GM12878 (cell line): Measurements from ENCODE around the gene MAGI2. TPM values are rescaled to one million over a fixed set of nuclear protein-coding genes. Genes with fewer than 3 reads are reported as not detected.

Source experiments
- ATAC-seq: fragments of 200-7000 bp; cut with Tn5 transposase; 3 replicates; pipeline ENCODE4 v1.9.1; 2020; ENCODE audit warnings: mild to moderate bottlenecking, moderate library complexity
- BruUV-seq: library from RNA; stranded (reverse); fragments of 400-500 nt; replicated peaks from 2 replicates; lab custom pipeline; 2021; lab: Mats Ljungman, UMichigan
- CTCF ChIA-PET: fragments of 300-600 bp; sonication (Branson Sonifier 250); formaldehyde crosslinking; extraction: SDS; loops from one replicate; lab custom pipeline; 2021; ENCODE audit warnings: inconsistent platforms; lab: Yijun Ruan, JAX
- POLR2A ChIA-PET: fragments of 350-600 bp; formaldehyde crosslinking; extraction: SDS; loops from one replicate; lab custom pipeline; 2021; ENCODE audit warnings: inconsistent platforms; lab: Charles Lee
- RAD21 ChIA-PET: fragments of 300-600 bp; sonication (Branson Sonifier 250); formaldehyde crosslinking; loops from one replicate; lab custom pipeline; 2023; ENCODE audit warnings: antibody characterized with exemption; ENCODE audit not compliant: unreplicated experiment; lab: Charles Lee
- SMC1A ChIA-PET: fragments of 300-600 bp; sonication (Branson Sonifier 250); formaldehyde crosslinking; loops from one replicate; lab custom pipeline; 2023; ENCODE audit not compliant: unreplicated experiment, uncharacterized antibody; lab: Charles Lee
- DNase-seq: peaks from one replicate; pipeline ENCODE4 v3.0.0-alpha.2; 2011; ENCODE audit warnings: low read depth, low spot score
- FAIRE-seq: peaks from 3 replicates; lab custom pipeline; 2011; peaks lifted over from hg19 to GRCh38; lab: Jason Lieb, UNC
- H2AFZ ChIP-seq: 2 replicates; pipeline ENCODE4 v1.6.0; 2011; ENCODE audit warnings: low read depth, low read length, control low read depth; ENCODE audit not compliant: control insufficient read depth
- H3K27ac ChIP-seq: 2 replicates; pipeline ENCODE4 v1.5.1; 2011; ENCODE audit warnings: control low read depth; ENCODE audit not compliant: control insufficient read depth, insufficient read depth
- H3K27me3 ChIP-seq, 2 experiments: replicated peaks in 1 of 2; 2 replicates each; pipeline versions ENCODE4 v1.6.0 to v1.6.1; 2011; ENCODE audit warnings: low read length in 1 of 2; ENCODE audit not compliant: control insufficient read depth in 2 of 2, insufficient read depth in 2 of 2
- H3K36me3 ChIP-seq, 2 experiments: 2 replicates each; pipeline ENCODE4 v1.5.1; 2011; ENCODE audit warnings: low read length in 1 of 2; ENCODE audit not compliant: control insufficient read depth in 2 of 2, insufficient read depth in 2 of 2
- H3K4me1 ChIP-seq: 2 replicates; pipeline ENCODE4 v1.6.1; 2011; ENCODE audit warnings: mild to moderate bottlenecking, low read length, moderate library complexity, mixed read lengths; ENCODE audit not compliant: control insufficient read depth, insufficient read depth
- H3K4me2 ChIP-seq: 2 replicates; pipeline ENCODE4 v1.6.0; 2011; ENCODE audit warnings: control low read depth; ENCODE audit not compliant: control insufficient read depth, insufficient read depth
- H3K4me3 ChIP-seq: fragments of 200-600 bp; sonication (generic); 2 replicates; pipeline ENCODE4 v1.5.1; 2016
- H3K79me2 ChIP-seq: 2 replicates; pipeline ENCODE4 v1.6.0; 2011; ENCODE audit warnings: low read length; ENCODE audit not compliant: control insufficient read depth, insufficient read depth
- H3K9ac ChIP-seq: 2 replicates; pipeline ENCODE4 v1.8.0; 2011; ENCODE audit warnings: low read length, control low read depth, mixed read lengths; ENCODE audit not compliant: control insufficient read depth, insufficient read depth
- H3K9me3 ChIP-seq: replicated peaks from 3 replicates; pipeline ENCODE4 v1.5.1; 2011; ENCODE audit warnings: mild to moderate bottlenecking, low read length; ENCODE audit not compliant: control insufficient read depth, insufficient read depth
- H4K20me1 ChIP-seq: 2 replicates; pipeline ENCODE4 v1.6.0; 2011; ENCODE audit not compliant: control insufficient read depth, insufficient read depth
- HCFC1 ChIP-seq: fragments of 150-350 bp; IDR thresholded peaks from 2 replicates; pipeline ENCODE4 v1.6.1; 2014; ENCODE audit warnings: low read length
- PRDM15 ChIP-seq: fragments of 450-650 bp; formaldehyde crosslinking; IDR thresholded peaks from 2 replicates; pipeline ENCODE4 v1.4.0; 2020; ENCODE audit warnings: mild to moderate bottlenecking, moderate library complexity
- WGBS: methylation state at CpG from one replicate; pipeline ENCODE4 v1.1.6; 2016; ENCODE audit warnings: low lambda C conversion rate; ENCODE audit not compliant: insufficient replicate concordance, insufficient coverage; ENCODE audit errors: missing lambda C conversion rate; 5-methylcytosine and 5-hydroxymethylcytosine counted together
- in situ Hi-C: fragments of 300-500 bp; cut with MboI; formaldehyde crosslinking; loops from 9 replicates; pipeline ENCODE4 v1.14.3; 2018; ENCODE audit warnings: mixed read lengths
- intact Hi-C: fragments of 100-400 bp; cut with micrococcal nuclease; formaldehyde crosslinking; loops from one replicate; pipeline ENCODE4 v1.14.2; 2022; ENCODE audit not compliant: unreplicated experiment
- polyA plus RNA-seq, 11 experiments: library from polyadenylated mRNA; depleted of rRNA in 4 of 11; unstranded in 6 of 11; stranded (reverse) in 5 of 11; fragments of >200 nt; fragmentation: Nextera tagmentation in 4 of 11; fragmentation: Illumina TruSeq in 1 of 11; extraction: Ambion mirVana in 4 of 11; extraction: Trizol in 1 of 11; gene quantifications; 1 replicate in 1 of 11; 2 replicates in 10 of 11; pipeline versions ENCODE4 v1.2.1 to v1.2.3, GENCODE V29; 2011 to 2016; ENCODE audit warnings: inconsistent platforms in 2 of 11, missing spikeins in 2 of 11, low read depth in 1 of 11
- total RNA-seq, 4 experiments: library from RNA; depleted of rRNA in 3 of 4; stranded (reverse); fragments of >200 nt in 3 of 4; fragmentation: Illumina TruSeq in 1 of 4; extraction: Trizol in 1 of 4; gene quantifications; 2 replicates each; pipeline versions ENCODE4 v1.2.1 to v1.2.3, GENCODE V29; 2013 to 2021
- TF ChIP-seq, protein P1 (sequence below): IDR thresholded peaks from 2 replicates; pipeline ENCODE4 v1.6.1; 2012; ENCODE audit warnings: low read length, inconsistent platforms

The MAGI2 gene
- total and polyA plus RNA-seq, 10 of the 15 experiments (the other 5 are each of a cell fraction or from before 2014, with no cell fraction given), result 0.01 to 0.31 (median 0.05) TPM; not detected in 2

DNA sequence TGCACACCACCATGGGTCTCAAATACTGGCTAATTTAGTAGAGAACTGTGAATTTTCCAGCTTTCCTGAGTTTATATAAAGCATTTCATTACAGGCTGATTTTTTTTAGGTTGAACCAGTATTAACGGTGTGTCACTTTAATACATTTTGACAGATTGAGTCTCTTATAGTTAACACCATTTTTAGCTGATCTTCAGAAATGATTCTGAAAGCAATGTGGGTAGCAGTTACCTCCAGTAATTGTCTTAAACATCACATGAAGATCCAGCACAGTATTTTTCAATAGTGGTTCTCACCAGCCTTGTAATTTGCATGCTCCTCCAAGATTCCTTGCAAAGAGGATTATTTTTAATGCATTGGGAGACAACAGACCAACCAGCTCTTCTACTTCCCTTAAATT, 961.3 kb downstream of the MAGI2 start:
- SMC1A ChIA-PET, result interaction anchor here (0.6 to 1.7 kb wide), 3 partner anchors 9 to 66 kb away, joined by 3 to 5 read pairs (median 3); no protein-coding TSS in a partner anchor
- FAIRE-seq (no peak), ATAC-seq (no peak)
- Histone ChIP-seq H3K79me2 (no peaks in the 10 kb centered on the region), H3K27ac (no peak overlapping the region), H4K20me1 (no peaks in the 10 kb centered on the region)
- RAD21 ChIA-PET, result interaction anchor here (0.6 kb wide), 1 partner anchor 1076 kb away, joined by 3 read pairs; the partner anchor contains the start of gene GSAP
- in situ Hi-C loops, result no loop called here
- TF ChIP-seq, protein P1, sequence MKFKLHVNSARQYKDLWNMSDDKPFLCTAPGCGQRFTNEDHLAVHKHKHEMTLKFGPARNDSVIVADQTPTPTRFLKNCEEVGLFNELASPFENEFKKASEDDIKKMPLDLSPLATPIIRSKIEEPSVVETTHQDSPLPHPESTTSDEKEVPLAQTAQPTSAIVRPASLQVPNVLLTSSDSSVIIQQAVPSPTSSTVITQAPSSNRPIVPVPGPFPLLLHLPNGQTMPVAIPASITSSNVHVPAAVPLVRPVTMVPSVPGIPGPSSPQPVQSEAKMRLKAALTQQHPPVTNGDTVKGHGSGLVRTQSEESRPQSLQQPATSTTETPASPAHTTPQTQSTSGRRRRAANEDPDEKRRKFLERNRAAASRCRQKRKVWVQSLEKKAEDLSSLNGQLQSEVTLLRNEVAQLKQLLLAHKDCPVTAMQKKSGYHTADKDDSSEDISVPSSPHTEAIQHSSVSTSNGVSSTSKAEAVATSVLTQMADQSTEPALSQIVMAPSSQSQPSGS, result no peak
- TF ChIP-seq HCFC1, result no peak
- TF ChIP-seq PRDM15 (CRISPR knock-in tag), result no peak
- TF ChIP-seq, all 136 proteins: peak for 0
- DNase-seq, result no peak
- intact Hi-C loops, result no loop called here
- Histone ChIP-seq H3K4me1 (no peaks in the 10 kb centered on the region), H3K4me2 (no peak overlapping the region), H3K36me3 (no peaks in the 10 kb centered on the region), H2AFZ (no peak overlapping the region), H3K27me3 (no peaks in the 10 kb centered on the region; a peak in 1 of 4 replicates), H3K9ac (no peak overlapping the region), H3K4me3 (no peak overlapping the region), H3K9me3 (no peaks in the 10 kb centered on the region)
- no TSS peak for BruUV-seq
- WGBS, result 38% methylated on average over 1 of the region's 1 CpG
- ChIA-PET POLR2A (no interaction called here), CTCF (interaction anchor here (1.5 kb wide), 1 partner anchor 9 kb away, joined by 3 read pairs; no protein-coding TSS in a partner anchor)
